Measurements from ENCODE around the gene NEMF. TPM values are rescaled to one million over a fixed set of nuclear protein-coding genes. Genes with fewer than 3 reads are reported as not detected.

NEMF gene
- total RNA-seq, 1 donor from 2014 or later = 61.5 TPM

DNA sequence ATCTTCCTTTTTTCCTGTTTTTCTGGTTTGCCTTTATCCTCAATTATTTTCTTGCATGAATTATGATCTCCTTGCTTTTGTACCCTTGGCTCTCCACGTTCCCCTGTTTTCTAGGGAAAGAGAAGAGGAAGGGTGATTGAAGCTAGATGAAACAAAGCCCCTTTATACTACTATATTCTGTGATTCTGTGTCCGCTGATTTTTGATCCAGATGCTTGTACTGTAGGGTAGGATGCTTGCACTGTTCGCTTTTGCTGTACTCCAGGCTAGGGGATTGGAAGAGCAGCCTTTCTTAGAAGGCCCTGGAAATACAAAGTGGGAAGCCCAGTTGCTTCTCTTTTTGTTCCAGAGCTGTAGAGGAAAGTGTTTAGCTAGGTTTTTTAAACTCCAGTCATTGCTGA, 119.7 kb downstream of the NEMF start:
- Histone ChIP-seq H3K27me3 (ENCODE audit: insufficient read depth, low read length) (no peaks in the 10 kb centered on the region), H2AFZ (ENCODE audit: low read depth, low read length) (no peak overlapping the region), H3K79me2 (ENCODE audit: insufficient read depth, low read length) (no peaks in the 10 kb centered on the region), H3K4me2 (ENCODE audit: low read length) (no peak overlapping the region), H4K20me1 (ENCODE audit: insufficient read depth, low read length) (no peaks in the 10 kb centered on the region), H3K9me3 (ENCODE audit: insufficient read depth, low read depth, low read length) (no peaks in the 10 kb centered on the region), H3K36me3 (ENCODE audit: insufficient read depth, low read length) (no peaks in the 10 kb centered on the region), H3K27ac (ENCODE audit: low read depth, low read length) (no peak overlapping the region), H3K4me3 (ENCODE audit: insufficient read depth, low read depth, low read length) (no peak overlapping the region), H3K4me1 (ENCODE audit: insufficient read depth, low read length) (no peaks in the 10 kb centered on the region), H3K9ac (ENCODE audit: low read length) (no peak overlapping the region)
- no peak for FAIRE-seq
- no peaks in the 10 kb centered on the region for H3K36me3 Mint-ChIP-seq (ENCODE audit: low read depth, unreplicated experiment)
- TF ChIP-seq, protein P1, sequence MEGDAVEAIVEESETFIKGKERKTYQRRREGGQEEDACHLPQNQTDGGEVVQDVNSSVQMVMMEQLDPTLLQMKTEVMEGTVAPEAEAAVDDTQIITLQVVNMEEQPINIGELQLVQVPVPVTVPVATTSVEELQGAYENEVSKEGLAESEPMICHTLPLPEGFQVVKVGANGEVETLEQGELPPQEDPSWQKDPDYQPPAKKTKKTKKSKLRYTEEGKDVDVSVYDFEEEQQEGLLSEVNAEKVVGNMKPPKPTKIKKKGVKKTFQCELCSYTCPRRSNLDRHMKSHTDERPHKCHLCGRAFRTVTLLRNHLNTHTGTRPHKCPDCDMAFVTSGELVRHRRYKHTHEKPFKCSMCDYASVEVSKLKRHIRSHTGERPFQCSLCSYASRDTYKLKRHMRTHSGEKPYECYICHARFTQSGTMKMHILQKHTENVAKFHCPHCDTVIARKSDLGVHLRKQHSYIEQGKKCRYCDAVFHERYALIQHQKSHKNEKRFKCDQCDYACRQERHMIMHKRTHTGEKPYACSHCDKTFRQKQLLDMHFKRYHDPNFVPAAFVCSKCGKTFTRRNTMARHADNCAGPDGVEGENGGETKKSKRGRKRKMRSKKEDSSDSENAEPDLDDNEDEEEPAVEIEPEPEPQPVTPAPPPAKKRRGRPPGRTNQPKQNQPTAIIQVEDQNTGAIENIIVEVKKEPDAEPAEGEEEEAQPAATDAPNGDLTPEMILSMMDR (IDR thresholded peaks at IDR 0.05; ENCODE audit: insufficient read depth, low read depth, low read length) = no peak
- TF ChIP-seq EZH2 (IDR thresholded peaks at IDR 0.05; ENCODE audit: insufficient read depth, low read length) = no peak
- no peaks in the 10 kb centered on the region for H3K9me3 Mint-ChIP-seq (ENCODE audit: unreplicated experiment)
- no peak overlapping the region for H3K27ac Mint-ChIP-seq (ENCODE audit: unreplicated experiment)
- H3K4me1 Mint-ChIP-seq (ENCODE audit: low read depth, unreplicated experiment) = no peaks in the 10 kb centered on the region
- H3K27me3 Mint-ChIP-seq (ENCODE audit: low read depth, unreplicated experiment) = no peaks in the 10 kb centered on the region
- no peak overlapping the region for H3K4me3 Mint-ChIP-seq (ENCODE audit: unreplicated experiment)
- no peak for DNase-seq (ENCODE audit: low read depth)

Other genes with a start within 250 kb of the NEMF start
- 166 and 194 TPM in 2 replicates for gene RPL36AL, start 232.2 kb downstream of the NEMF start, total RNA-seq
- 55.5 and 56.0 TPM in 2 replicates for gene MGAT2, start 232.0 kb downstream of the NEMF start, total RNA-seq
- gene DNAAF2, start 217.5 kb downstream of the NEMF start, total RNA-seq = 8.7 and 10.7 TPM in 2 replicates
- gene POLE2, start 164.6 kb downstream of the NEMF start, total RNA-seq = 2.0 and 3.0 TPM in 2 replicates
- 0.94 and 1.2 TPM in 2 replicates for gene KLHDC1, start 159.7 kb downstream of the NEMF start, total RNA-seq
- gene KLHDC2, start 84.6 kb downstream of the NEMF start, total RNA-seq = 32.1 and 36.7 TPM in 2 replicates
- 53.1 and 53.4 TPM in 2 replicates for gene ARF6, start 40.3 kb upstream of the NEMF start, total RNA-seq